BJ (cell line): ENCODE data around the gene DDX11. TPM values are rescaled to one million over a fixed set of nuclear protein-coding genes. Genes with fewer than 3 reads are reported as not detected.
"Not testable (repeated sequence)": the region's sequence is repeated elsewhere in the genome, so short reads cannot be mapped to it uniquely, and the experiment has no call there.

Source experiments
- CTCF ChIA-PET: fragments of 350-600 bp; formaldehyde crosslinking; extraction: SDS; loops from one replicate; lab custom pipeline; 2021; ENCODE audit warnings: antibody characterized with exemption, inconsistent platforms; lab: Yijun Ruan, JAX
- POLR2A ChIA-PET: fragments of 300-600 bp; sonication (Branson Sonifier 250); formaldehyde crosslinking; extraction: SDS; loops from one replicate; lab custom pipeline; 2021; ENCODE audit warnings: antibody characterized with exemption; lab: Charles Lee
- DNase-seq: peaks from one replicate; pipeline ENCODE4 v3.0.0-alpha.2; 2011; ENCODE audit warnings: low read depth
- H3K27me3 ChIP-seq: 2 replicates; pipeline ENCODE4 v1.6.0; 2011; ENCODE audit warnings: low read length; ENCODE audit not compliant: control insufficient read depth, insufficient read depth
- H3K36me3 ChIP-seq: 2 replicates; pipeline ENCODE4 v1.5.1; 2011; ENCODE audit warnings: low read length; ENCODE audit not compliant: control insufficient read depth, insufficient read depth
- H3K4me3 ChIP-seq: 2 replicates; pipeline ENCODE4 v1.5.1; 2011; ENCODE audit warnings: low read depth, mild to moderate bottlenecking, control low read depth, low read length
- polyA plus RNA-seq: library from polyadenylated mRNA; depleted of rRNA; stranded (reverse); fragments of >200 nt; gene quantifications from 2 replicates; pipeline ENCODE4 v1.2.3, GENCODE V29; 2011; rRNA removed
- small RNA-seq: library from RNA; depleted of rRNA; stranded (forward); fragments of <200 nt; gene quantifications from one replicate; pipeline ENCODE3, GENCODE V24; 2012; ENCODE audit warnings: low replicate concordance, low read depth; ENCODE audit not compliant: insufficient read length
- TF ChIP-seq, protein P1 (sequence below): IDR thresholded peaks from 2 replicates; pipeline ENCODE4 v1.5.1; 2011; ENCODE audit warnings: low read depth, mild to moderate bottlenecking, control low read depth, inconsistent platforms, low read length, moderate library complexity; ENCODE audit not compliant: insufficient read depth

Gene DDX11
- polyA plus RNA-seq, 1 experiment: 12.8 TPM

- ChIA-PET CTCF (no interaction called here), POLR2A (no interaction called here)
- H3K4me3 ChIP-seq: no peak overlapping the region
- TF ChIP-seq, protein P1, sequence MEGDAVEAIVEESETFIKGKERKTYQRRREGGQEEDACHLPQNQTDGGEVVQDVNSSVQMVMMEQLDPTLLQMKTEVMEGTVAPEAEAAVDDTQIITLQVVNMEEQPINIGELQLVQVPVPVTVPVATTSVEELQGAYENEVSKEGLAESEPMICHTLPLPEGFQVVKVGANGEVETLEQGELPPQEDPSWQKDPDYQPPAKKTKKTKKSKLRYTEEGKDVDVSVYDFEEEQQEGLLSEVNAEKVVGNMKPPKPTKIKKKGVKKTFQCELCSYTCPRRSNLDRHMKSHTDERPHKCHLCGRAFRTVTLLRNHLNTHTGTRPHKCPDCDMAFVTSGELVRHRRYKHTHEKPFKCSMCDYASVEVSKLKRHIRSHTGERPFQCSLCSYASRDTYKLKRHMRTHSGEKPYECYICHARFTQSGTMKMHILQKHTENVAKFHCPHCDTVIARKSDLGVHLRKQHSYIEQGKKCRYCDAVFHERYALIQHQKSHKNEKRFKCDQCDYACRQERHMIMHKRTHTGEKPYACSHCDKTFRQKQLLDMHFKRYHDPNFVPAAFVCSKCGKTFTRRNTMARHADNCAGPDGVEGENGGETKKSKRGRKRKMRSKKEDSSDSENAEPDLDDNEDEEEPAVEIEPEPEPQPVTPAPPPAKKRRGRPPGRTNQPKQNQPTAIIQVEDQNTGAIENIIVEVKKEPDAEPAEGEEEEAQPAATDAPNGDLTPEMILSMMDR: no peak
- H3K36me3 ChIP-seq: no peaks in the 10 kb centered on the region
- peaks cover 16% of the 10 kb centered on the region for H3K27me3 ChIP-seq
- no peak for DNase-seq
Measured at GRCh38 chr12:31122481-31122880, 48.8 kb downstream of the DDX11 start.

- H3K4me3 ChIP-seq, H3K27me3 ChIP-seq, DNase-seq, CTCF ChIA-PET, POLR2A ChIA-PET, H3K36me3 ChIP-seq: not testable (repeated sequence)
Measured at GRCh38 chr12:31124158-31124557, 50.5 kb downstream of the DDX11 start.

GRCh38 chr12:31125171-31125570 lies 51.5 kb downstream of the DDX11 start:
- CTCF ChIA-PET, POLR2A ChIA-PET: not testable (repeated sequence)

DNA sequence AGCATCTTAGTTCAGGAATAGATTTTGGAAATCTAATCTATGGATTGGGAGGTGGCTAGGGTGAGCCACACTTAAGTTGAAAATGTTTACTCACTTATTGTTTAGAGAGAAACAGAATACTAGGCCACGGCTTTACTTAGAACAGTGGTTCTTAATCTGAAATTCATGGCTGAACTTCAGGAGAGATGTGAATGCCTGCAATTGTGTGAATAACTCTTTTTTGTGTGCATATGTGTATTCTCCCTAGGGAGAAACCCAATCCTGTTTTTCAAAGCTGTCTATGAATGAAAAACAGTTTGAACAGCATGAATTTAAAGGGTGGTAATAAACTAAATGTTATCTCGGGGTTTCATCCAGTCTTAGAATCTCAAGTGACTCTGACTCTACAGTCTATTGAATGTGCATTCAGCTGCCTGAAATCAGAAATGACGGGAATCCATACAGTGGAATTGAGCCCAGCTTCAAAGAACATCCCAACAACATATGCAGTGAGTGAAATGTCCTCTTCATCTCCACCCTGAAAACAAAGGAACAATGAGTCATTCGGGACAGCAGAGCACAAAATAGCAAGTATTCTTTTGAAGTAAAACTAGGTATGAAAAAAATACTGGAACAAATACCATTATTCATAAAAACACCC lies 53.7 kb downstream of the DDX11 start:
- H3K36me3 ChIP-seq, H3K27me3 ChIP-seq, DNase-seq, H3K4me3 ChIP-seq, POLR2A ChIA-PET, CTCF ChIA-PET: not testable (repeated sequence)

More at GRCh38 chr12:31125171-31125570, 51.5 kb downstream of the DDX11 start:
- not testable (repeated sequence) for DNase-seq, H3K36me3 ChIP-seq, H3K27me3 ChIP-seq, H3K4me3 ChIP-seq

- POLR2A ChIA-PET, H3K27me3 ChIP-seq, DNase-seq, CTCF ChIA-PET, H3K4me3 ChIP-seq, H3K36me3 ChIP-seq: not testable (repeated sequence)
Measured at GRCh38 chr12:31136581-31136980, 62.9 kb downstream of the DDX11 start.

DNA sequence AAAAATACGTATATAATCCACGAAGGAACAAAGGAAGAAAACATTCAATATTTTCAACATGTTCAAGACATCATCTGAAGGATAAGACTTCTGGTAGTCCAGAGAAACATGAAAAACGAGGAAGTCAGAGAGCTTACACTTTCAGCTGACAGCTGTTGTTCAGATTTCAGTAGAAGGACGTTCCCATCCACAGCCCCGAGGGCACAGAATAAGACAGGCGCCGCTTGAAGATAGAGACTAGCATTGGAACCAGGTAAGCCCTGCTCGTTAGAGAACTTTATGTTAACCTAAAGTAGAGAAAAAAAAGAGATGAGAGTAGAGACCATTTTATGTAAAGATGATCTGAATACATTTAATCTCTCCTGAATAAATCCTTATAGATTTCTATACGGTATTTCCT lies 71.1 kb downstream of the DDX11 start:
- H3K27me3 ChIP-seq, H3K36me3 ChIP-seq, DNase-seq, POLR2A ChIA-PET, H3K4me3 ChIP-seq, CTCF ChIA-PET: not testable (repeated sequence)

DNA sequence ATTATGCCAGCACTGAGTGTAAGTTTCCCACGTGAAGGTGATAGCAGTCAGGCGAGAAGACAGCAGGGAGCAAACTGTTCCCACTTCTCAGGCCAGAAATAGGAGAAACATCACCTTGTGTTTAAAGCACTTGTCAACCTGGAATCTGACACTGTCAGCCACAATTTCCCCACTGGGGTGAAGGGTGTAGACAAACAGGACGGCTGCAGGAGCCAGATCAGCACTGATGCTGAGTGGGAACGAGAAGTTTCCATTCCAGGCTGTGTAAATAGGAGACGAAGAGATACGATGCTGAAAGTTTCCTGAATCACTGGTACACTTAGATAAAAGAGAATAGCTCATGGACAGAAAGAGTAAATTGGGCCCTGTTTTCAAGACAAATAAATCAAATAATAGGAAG lies 71.6 kb downstream of the DDX11 start:
- CTCF ChIA-PET, POLR2A ChIA-PET, H3K27me3 ChIP-seq: not testable (repeated sequence)

GRCh38 chr12:31147415-31147814 lies 73.8 kb downstream of the DDX11 start:
- H3K27me3 ChIP-seq, H3K4me3 ChIP-seq, DNase-seq, CTCF ChIA-PET, POLR2A ChIA-PET, H3K36me3 ChIP-seq: not testable (repeated sequence)

More for the DNA sequence above, 71.6 kb downstream of the DDX11 start:
- not testable (repeated sequence) for DNase-seq, H3K36me3 ChIP-seq, H3K4me3 ChIP-seq

DNA sequence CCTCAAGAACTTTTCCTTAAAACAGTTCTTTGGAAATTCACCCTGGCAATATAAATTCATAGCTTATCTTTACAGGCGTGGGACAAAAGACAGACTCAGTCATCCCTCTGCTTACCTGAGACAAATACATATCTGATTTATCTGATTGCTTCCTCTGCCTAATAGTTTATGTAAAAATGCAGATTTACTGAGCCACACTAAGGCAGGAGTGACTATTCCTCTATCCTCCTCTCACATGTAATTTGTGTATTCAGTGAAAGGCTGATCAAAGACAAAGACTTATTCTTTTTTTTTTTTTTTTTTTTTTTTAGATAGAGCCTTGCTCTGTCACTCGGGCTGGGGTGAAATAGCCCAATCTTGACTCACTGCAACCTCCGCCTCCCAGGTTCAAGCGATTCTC lies 77.1 kb downstream of the DDX11 start:
- not testable (repeated sequence) for DNase-seq, H3K36me3 ChIP-seq

More for the DNA sequence above, 77.1 kb downstream of the DDX11 start:
- H3K4me3 ChIP-seq, CTCF ChIA-PET, POLR2A ChIA-PET, H3K27me3 ChIP-seq: not testable (repeated sequence)

Small RNAs within 50 kb of the gene (small RNA-seq; reads per million reads assigned to genes)
- gene RF00072: not detected

Other genes starting within 250 kb of the DDX11 start
- 0.44 and 0.64 TPM in 2 replicates for gene TSPAN11, start 147.1 kb upstream of the DDX11 start, polyA plus RNA-seq